ENCODE measurements around the gene STON1. TPM values are rescaled to one million over a fixed set of nuclear protein-coding genes. Genes with fewer than 3 reads are reported as not detected.

The STON1 gene
- total RNA-seq, 1 experiment from 2014 or later, result 5.5 TPM

GRCh38 chr2:48607307-48608014 lies 77.5 kb downstream of the STON1 start:
- Histone ChIP-seq H3K79me1 (ENCODE audit: insufficient read depth, low read depth, low read length, poor library complexity, severe bottlenecking) (no peaks in the 10 kb centered on the region), H2BK20ac (ENCODE audit: low read depth, low read length, poor library complexity, severe bottlenecking) (no peak overlapping the region), H3K4me1 (ENCODE audit: insufficient read depth, low read length) (no peaks in the 10 kb centered on the region), H3K14ac (ENCODE audit: insufficient read depth, low read length) (no peak overlapping the region), H3K18ac (ENCODE audit: insufficient read length, low read depth, low read length) (no peak overlapping the region), H4K8ac (replicated peaks; ENCODE audit: insufficient read length, low read depth, low read length) (no peak overlapping the region), H4K5ac (ENCODE audit: insufficient read length, low read depth, low read length) (no peak overlapping the region), H3K27ac (ENCODE audit: insufficient read length, low read depth, low read length) (no peak overlapping the region), H3T11ph (ENCODE audit: low read length) (no peak overlapping the region), H3K9me3 (ENCODE audit: control insufficient read depth, low read depth, low read length) (no peaks in the 10 kb centered on the region), H3K9ac (ENCODE audit: extremely low read depth, insufficient read length, low read length) (no peak overlapping the region), H2AK5ac (ENCODE audit: insufficient read length, low read length) (no peak overlapping the region), H3K79me2 (ENCODE audit: insufficient read depth, low read length) (no peaks in the 10 kb centered on the region), H2BK120ac (ENCODE audit: low read depth, low read length, poor library complexity, severe bottlenecking) (no peak overlapping the region), H3K56ac (ENCODE audit: insufficient read length, low read depth, low read length) (no peak overlapping the region), H2BK15ac (ENCODE audit: low read depth, low read length) (no peak overlapping the region), H2AFZ (ENCODE audit: low read length) (no peak overlapping the region), H4K91ac (ENCODE audit: insufficient read length, low read depth, low read length) (no peak overlapping the region), H3K27me3 (ENCODE audit: insufficient read depth, low read length) (no peaks in the 10 kb centered on the region), H2BK5ac (ENCODE audit: insufficient read length, low read length) (no peak overlapping the region), H3K4ac (ENCODE audit: low read depth, low read length) (no peak overlapping the region), H4K20me1 (ENCODE audit: control insufficient read depth, insufficient read depth, insufficient read length) (no peaks in the 10 kb centered on the region), H3K4me2 (ENCODE audit: insufficient read depth, insufficient read length, low read length) (no peak overlapping the region), H3K23ac (ENCODE audit: insufficient read length, low read depth, low read length) (no peak overlapping the region), H3K23me2 (ENCODE audit: insufficient read length, low read depth, low read length, poor library complexity, severe bottlenecking) (no peaks in the 10 kb centered on the region), H2BK12ac (ENCODE audit: insufficient read length, low read depth, low read length) (no peak overlapping the region)
- H3K4me3 Mint-ChIP-seq, result no peak overlapping the region
- no CpG with 5 or more reads among the region's 10 CpGs for WGBS (ENCODE audit: extremely low coverage, insufficient read length, low lambda C conversion rate)
- TF ChIP-seq CTCF (conservative IDR thresholded peaks at IDR 0.05), result no peak
- peaks cover 6 to 7% of the 10 kb centered on the region in 2 experiments; a peak in 3 of 4 replicates for H3K4me1 Mint-ChIP-seq
- H3K27me3 Mint-ChIP-seq (ENCODE audit: low read depth), result no peaks in the 10 kb centered on the region
- no peak for DNase-seq
- no peaks in the 10 kb centered on the region; a peak in 1 of 7 replicates for H3K36me3 Mint-ChIP-seq (ENCODE audit: insufficient read depth in 1 of 3, low read depth in 3 of 3)
- no peaks in the 10 kb centered on the region for H3K9me3 Mint-ChIP-seq
- no peak overlapping the region for H3K27ac Mint-ChIP-seq

Data from H9 (cell line).